Posterior vena cava (tissue), 2 donors: ENCODE data around the gene CD244. TPM values are rescaled to one million over a fixed set of nuclear protein-coding genes. Genes with fewer than 3 reads are reported as not detected.
"Not testable (repeated sequence)": the region's sequence is repeated elsewhere in the genome, so short reads cannot be mapped to it uniquely, and the experiment has no call there.

Experiments used
- DNase-seq: peaks from one replicate; pipeline ENCODE4 v3.0.0-alpha.2; 2020; ENCODE audit warnings: low spot score
- intact Hi-C, 2 donors: fragments of 100-400 bp; cut with DNase I; formaldehyde crosslinking; loops; one replicate each; pipeline versions ENCODE4 v1.14.1 to v1.14.2; 2022 to 2023
- long read RNA-seq, 2 donors: library from polyadenylated mRNA; unstranded; transcript quantifications; one replicate each; pipeline ENCODE4 v2.0.0, GENCODE V29; 2020 to 2021
- total RNA-seq, 2 donors: library from RNA; stranded (reverse); fragmentation: NEBNext Ultra II Directional; extraction: Animal tissue kit (Norgen Biotek cat#: 25700); gene quantifications; one replicate each; pipeline ENCODE4 v1.2.1, GENCODE V29; 2021
- donor health status: DM: yes; HTN: yes; CAD: no.
- donor health status: DM: yes; HTN: yes; CAD: no.

The CD244 gene, protein sequence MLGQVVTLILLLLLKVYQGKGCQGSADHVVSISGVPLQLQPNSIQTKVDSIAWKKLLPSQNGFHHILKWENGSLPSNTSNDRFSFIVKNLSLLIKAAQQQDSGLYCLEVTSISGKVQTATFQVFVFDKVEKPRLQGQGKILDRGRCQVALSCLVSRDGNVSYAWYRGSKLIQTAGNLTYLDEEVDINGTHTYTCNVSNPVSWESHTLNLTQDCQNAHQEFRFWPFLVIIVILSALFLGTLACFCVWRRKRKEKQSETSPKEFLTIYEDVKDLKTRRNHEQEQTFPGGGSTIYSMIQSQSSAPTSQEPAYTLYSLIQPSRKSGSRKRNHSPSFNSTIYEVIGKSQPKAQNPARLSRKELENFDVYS
- total RNA-seq, result under 1 TPM; 0.48 to 0.65 TPM
- long read RNA-seq, donor 1, partial matches to known transcripts, result 0 of 1 reads
- long read RNA-seq, donor 1, other reads (novel, unspliced or antisense), result 1 of 1 reads
- long read RNA-seq, donor 2, result 0 reads

DNA sequence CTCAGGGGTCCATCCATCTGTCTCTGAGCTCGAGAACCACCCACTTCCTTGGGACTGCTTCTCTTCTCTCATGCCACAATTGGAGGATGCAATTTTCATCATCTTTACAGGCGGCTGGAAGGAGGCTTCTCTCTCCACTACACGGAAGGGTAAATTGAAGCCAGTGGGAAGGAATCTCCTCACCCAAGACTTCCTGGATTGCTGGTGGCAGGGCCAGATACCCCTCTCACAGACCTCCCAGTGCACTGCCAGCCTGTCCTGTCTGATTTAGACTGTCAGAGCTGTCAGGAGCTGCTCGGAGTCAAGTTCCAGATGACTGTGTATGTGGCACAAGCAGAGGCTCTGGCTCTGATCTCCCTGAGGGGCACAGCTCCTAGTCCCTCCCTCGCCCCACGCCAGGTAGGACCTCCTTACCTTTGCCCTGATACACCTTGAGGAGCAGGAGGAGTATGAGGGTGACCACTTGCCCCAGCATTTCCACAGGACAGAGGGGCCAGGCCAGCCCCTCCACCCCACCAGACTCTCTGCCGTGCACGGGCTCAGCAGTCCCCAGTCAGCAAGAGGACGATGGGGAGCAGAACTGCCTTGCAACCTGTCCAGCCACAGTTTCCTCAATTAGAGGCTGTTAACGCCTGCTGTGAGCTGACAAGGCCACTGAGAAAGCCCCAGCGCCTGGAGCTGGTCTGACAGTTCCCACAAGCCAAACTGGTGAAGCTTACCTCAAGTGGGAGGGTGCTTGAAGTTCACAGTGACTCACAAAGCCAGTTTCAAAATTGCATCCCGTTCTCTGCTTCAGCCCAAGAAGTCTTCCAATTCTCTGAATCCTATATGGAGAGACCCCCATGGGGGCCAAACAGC, at the start of gene CD244:
Gene CD244, minus strand, starts transcription at position 685 of the 858 bp plus-strand sequence. Its CDS starts 210 bp downstream, at position 475.
- DNase-seq, result peak; percentile 74
- intact Hi-C loops, result no loop called here

DNA sequence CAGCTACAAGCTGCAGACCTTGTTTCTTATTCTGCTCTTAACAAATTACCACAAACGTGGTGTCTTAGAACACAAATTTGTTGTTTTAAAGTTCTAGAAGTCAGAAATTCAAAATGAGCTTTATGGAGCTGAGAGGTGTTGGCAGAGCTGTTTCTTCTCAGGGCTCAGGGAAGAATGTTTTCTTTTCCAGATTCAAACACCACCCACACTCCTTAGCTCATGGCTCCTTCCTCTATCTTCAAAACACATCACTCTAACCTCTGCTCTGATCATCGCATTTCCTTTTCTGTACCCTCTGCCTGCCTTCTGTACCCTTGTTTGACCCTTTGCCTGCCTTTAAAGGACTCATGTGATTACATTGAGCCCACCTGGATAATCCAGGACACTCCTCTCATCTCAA, 49.2 kb upstream of the CD244 start:
- DNase-seq, result no peak
- intact Hi-C loops, result no loop called here

DNA sequence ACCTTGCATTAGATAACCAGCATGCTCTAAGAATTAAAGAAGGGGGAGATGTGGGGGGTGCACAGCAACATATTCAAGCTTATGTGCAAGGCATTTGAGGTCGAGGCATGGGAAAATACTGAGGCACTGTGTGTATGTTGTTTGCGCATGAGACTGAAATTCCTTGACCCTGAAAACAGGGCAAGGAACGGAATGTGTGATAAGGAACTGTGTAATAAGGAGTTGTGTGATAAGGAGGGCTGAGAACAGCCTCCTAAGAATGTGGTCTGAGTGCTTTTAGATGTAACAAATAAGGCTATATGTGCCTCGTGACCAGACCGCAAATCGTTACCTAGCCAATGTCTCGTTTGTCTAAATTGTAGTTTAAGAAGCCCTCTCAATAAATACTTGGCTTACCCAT, 48.8 kb upstream of the CD244 start:
- intact Hi-C loops, result no loop called here

DNA sequence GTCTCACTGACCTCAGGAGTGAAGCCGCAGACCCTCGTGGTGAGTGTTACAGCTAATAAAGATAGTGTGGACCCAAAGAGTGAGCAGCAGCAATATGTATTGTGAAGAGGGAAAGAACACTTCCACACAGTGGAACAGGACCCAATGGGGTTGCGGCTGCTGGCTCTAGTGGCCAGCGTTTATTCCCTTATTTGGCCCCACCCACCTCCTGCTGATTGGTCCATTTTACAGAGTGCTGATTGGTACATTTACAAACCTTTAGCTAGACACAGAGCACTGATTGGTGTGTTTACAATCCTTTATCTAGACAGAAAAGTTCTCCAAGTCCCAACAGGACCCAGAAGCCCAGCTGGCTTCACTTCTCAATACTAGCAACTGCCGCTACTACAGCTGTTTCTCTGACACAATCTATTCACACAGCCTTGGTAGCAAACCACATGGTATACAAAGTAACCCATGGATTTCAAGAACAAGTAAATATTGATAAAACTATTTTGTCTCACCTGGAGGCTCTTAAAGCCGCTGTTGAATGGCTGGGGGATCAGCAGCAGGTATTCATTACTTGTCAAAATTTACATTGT, 47.6 kb upstream of the CD244 start:
- DNase-seq, result no peak
- intact Hi-C loops, result no loop called here

More for the DNA sequence above, 48.8 kb upstream of the CD244 start:
- no peak for DNase-seq

DNA sequence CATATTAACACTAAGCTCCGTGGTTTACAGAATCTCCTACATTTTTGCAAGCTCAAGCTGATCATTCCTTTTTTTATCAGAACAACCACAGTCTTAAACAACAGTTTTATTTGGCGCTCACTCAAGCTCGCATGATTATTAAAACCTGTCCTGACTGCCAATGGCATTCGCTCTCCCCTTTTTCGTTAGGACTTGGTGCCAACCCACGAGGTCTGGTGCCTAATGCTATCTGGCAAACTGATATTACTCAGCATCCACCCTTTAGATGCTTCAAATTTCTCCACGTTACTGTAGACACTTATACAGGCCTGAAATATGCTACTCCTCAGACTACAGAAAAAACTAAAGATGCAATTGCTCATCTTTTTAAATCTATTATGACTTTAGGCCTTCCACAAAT, 45.3 kb upstream of the CD244 start:
- no peak for DNase-seq
- intact Hi-C loops, result no loop called here

DNA sequence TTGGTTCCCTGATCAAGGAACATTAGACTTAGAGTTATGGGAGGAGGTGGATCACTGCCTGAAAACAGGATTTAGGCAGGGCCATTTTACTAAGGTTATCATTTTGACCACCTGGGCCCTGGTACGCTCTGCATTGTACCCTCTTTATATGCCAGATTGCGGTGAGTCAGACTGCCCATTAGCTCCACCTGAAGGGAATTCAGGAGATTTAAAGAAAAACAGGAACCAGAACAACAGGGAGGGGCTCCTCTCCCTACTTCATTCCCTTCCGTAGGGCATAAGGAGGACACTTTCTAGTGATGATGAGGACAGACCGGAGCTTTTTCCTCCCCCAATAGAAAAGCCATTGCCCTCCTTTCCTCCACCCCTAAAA, 42.9 kb upstream of the CD244 start:
- intact Hi-C loops, result no loop called here

DNA sequence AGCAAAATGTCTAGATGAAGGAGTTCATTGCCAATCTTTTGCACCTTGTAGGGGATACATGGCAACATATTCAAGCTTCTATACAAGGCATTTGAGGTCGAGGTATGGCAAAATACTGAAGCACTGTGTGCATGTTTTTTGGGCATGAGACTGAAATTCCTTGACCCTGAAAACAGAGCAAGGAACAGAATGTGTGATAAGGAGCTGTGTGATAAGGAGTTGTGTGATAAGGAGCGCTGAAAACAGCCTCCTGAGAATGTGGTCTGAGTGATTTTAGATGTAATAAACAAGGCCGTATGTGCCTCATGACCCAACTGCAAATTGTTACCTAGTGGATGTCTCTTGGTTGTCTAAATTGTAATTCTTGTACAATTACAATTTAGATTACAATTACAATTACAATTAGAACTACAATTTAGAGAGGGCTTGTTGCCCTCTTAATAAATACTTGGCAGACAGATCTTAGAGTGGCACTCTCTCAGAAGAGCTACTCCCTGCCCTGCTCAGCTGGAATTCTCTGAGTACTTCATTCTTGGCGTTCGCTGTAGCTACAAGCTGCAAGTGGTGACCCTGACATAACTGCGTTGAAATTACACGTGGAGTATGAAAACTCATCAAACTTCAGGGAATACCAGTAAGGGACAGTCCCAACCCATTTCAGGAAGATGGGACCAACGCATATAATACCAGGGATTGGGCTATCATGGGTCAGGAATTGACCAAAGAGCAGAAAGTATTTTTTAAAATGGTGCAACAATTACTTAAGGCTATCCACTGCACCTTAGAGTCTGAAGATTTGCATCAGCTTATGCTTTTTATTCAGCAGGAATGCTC, 42.3 kb upstream of the CD244 start:
- intact Hi-C loops, result no loop called here
- no peak for DNase-seq

More for the DNA sequence above, 42.9 kb upstream of the CD244 start:
- DNase-seq, result no peak

DNA sequence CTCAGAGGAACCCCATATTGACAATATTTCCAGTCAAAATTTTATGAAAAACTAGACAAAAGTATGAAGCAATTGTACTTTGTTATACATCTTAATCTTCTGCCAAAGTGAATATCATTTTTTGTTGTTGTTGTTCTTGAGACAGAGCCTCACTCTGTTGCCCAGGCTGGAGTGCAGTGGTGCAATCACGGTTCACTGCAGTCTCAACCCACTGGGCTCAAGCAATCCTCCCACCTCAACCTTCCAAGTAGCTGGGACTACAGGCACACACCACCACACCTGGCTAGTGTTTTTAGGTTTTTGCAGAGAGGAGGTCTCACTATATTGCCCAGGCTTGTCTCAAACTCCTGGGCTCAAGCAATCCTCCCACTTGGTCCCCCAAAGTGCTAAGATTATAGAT, 39.6 kb upstream of the CD244 start:
- intact Hi-C loops, DNase-seq: not testable (repeated sequence)

DNA sequence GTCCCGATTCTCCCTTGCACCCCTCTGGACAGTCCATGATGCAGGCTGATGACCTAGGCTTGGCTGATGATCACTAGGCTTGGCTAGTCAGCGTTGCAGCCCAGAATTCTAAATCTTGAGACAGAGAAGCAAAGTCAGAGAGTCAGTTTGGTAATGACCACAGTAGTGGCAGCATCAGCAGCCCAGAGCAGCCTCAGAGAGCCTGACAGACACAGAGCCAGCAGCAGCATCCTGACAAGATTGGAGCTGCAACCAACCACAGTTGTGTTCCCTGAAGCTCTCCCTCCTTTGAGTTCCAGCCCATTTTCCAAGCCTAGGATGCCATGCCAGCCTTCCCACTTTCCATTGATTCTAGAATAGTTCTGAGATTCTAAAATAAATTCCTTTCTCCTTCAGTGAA, 39.1 kb upstream of the CD244 start:
- intact Hi-C loops, result no loop called here
- no peak for DNase-seq

DNA sequence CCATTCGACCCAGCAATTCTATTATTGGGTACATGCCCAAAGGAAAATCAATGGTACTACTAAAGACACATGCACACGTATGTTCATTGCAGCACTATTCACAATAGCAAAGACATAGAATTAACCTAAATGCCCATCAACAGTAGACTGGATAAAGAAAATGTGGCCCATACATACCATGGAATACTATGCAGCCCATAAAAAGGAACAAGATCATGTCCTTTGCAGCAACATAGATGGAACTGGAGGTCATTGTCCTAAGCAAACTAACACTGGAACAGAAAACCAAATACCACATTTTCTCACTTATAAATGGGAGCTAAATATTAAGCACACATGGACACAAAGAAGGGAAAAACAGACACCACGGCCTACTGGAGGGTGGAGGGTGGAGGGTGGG, 38.0 kb upstream of the CD244 start:
- intact Hi-C loops, DNase-seq: not testable (repeated sequence)

DNA sequence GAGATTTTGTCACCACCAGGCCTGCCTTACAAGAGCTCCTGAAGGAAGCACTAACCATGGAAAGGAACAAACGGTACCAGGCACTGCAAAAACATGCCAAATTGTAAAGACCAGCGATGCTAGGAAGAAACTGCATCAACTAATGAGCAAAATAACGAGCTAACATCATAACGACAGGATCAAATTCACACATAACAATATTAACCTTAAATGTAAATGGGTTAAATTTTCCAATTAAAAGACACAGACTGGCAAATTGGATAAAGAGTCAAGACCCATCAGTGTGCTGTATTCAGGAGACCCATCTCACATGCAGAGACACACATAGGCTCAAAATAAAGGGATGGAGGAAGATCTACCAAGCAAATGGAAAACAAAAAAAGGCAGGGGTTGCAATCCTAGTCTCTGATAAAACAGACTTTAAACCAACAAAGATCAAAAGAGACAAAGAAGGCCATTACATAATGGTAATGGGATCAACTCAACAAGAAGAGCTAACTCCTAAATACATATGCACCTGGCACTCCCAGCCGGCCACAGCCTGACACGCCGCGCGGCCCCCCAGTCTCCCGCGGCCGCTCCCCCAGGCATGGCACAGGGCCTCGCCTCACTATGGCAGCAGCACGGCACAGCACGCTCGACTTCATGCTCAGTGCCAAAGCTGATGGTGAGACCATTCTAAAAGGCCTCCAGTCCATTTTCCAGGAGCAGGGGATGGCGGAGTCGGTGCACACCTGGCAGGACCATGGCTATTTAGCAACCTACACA, 31.9 kb upstream of the CD244 start:
- intact Hi-C loops, DNase-seq: not testable (repeated sequence)

DNA sequence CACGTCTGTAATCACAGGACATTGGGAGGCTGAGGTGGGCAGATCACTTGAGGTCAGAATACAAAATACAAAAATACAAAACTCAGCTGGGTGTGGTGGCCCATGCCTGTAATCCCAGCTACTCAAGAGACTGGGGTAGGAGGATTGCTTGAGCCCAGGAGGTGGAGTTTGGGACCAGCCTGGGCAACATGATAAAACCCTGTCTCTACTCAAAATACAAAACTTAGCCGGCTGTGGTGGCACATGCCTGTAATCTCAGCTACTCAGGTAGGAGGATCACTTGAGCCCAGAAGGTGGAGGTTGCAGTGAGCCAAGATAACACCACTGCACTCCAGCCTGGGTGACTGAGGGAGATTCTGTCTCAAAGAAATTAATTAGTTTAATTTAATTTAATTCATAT, 28.8 kb upstream of the CD244 start:
- intact Hi-C loops, result no loop called here

DNA sequence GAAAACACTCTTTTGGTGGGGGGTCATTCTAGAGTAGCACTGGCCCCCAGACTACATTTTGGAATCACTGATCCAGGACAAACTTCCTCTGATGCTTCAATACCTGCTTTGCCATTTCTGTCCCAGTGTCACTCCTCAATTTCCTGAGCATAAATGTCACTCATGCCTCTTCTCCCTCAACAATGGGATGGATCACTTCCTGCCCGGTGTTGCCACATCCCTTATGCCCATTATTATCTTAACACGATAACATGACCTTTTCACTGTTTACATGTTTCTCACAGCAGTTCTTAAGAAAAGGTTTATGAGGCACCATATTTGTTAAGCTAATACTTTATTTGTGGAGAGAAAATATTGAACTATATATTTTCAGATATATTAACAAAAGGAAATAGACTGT, 26.2 kb upstream of the CD244 start:
- no peak for DNase-seq

More for the DNA sequence above, 28.8 kb upstream of the CD244 start:
- no peak for DNase-seq

DNA sequence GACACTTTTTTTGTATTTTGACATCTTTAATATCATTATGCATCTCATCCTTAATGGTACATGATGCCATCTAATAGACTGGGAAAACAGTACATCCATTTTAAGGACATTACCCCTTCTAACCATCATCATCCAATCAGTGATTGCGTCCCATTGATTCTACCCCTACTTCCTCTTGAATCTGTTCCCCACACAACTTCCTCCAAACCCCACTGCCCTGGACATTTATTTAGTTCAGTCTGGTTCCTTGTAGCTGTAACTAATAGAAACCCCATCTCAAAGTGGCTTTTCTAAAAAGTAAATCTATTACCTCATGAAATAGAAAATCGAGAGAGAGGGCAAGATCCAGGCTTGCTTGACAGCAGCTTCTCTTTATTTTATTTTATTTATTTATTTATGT, 24.4 kb upstream of the CD244 start:
- intact Hi-C loops, result no loop called here
- no peak for DNase-seq

More for the DNA sequence above, 26.2 kb upstream of the CD244 start:
- intact Hi-C loops, result no loop called here

DNA sequence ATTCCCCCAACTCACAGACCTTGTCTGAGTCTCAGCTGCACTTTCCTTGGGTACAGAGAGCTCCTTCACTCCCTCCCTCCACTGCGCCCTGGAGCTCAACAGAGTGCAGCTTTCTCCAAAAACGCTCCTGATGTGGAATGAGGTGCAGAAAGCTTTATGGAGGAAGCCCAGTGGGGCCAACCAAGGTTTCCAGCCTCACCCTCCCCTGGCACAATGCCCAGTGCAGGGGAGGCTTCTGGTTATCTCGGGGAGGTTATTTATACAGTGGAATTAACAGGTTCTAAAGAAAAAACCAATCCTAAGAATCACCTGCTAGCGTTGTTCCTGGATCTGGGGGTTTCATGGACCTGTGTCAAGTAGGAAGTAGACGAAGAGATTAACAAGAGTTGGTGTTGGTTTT, 22.4 kb upstream of the CD244 start, which contains the start of gene ITLN1:
Gene ITLN1, minus strand, starts transcription at position 139 of the 400 bp plus-strand sequence. CDS start 303 bp downstream, outside the sequence.
- no peak for DNase-seq
- intact Hi-C loops, result no loop called here

DNA sequence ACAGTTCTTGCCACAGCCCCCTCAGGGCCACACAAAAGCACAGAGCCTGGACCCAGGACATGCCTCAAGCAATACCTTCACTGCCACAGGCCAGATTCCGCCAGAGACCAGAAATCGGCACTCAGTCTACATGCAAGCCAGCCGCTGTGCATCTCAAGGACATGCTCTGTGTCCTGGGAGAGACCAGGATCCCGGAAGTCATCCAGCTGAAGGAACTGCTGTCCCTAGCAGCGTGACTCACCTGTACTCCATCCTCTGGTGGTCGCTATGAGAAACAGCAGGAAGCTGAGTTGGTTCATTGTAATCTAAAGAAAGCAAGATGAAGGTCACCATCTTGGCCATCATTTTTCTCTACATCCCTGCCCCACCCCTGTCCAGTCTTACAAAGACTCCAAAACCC, 21.9 kb upstream of the CD244 start:
- intact Hi-C loops, result no loop called here
- DNase-seq, result no peak

DNA sequence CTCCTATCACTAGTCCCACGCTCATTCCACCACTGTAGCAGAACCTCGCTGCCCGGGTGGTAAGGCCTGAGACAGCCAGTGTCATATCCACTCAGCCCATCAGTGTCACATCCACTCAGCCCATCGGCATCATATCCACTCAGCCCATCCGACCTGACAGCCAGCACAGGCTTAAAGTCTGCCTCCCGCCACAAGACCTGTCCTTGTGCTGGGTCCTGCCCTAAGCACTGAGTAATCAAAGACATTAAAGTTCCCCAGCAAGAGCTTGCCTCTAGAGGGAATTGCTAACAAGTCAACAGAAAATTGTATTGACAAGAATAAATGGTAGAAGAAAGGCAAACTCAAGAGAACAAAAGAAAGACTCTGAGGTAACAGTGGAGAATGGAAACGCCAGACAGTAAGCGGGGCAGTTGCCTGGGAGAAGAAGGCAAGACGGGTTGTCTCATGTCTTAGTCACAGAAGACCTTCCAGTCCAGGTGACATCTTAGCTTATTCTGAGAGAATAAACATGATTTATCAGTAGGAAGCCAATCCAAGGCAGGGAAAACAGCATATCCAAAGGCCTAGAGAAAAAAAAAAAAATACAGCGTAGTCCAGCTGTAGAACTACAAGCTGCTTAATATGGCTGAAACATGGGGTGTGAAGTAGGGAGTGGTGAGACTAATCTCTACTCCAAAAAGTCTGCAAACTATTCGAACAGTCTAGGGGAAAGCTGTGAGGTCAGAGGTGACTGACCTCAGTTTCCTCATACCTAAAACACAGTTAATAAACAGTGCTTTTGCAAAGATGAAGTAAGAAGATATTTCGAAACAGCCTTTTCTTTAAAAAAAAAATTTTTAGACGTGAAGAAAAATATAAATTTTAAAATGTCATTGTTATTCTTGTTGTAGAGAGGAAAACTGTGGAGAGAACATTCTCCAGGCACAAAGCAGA, 21.2 kb upstream of the CD244 start:
- intact Hi-C loops, result no loop called here
- no peak for DNase-seq
